ENCODE data around the gene PSME3IP1. TPM values are rescaled to one million over a fixed set of nuclear protein-coding genes. Genes with fewer than 3 reads are reported as not detected.

PSME3IP1 gene
- total RNA-seq, 3 donors from 2014 or later (not counting 1 experiment from before 2014, with no cell fraction given) = 129 to 148 (median 133) TPM

DNA sequence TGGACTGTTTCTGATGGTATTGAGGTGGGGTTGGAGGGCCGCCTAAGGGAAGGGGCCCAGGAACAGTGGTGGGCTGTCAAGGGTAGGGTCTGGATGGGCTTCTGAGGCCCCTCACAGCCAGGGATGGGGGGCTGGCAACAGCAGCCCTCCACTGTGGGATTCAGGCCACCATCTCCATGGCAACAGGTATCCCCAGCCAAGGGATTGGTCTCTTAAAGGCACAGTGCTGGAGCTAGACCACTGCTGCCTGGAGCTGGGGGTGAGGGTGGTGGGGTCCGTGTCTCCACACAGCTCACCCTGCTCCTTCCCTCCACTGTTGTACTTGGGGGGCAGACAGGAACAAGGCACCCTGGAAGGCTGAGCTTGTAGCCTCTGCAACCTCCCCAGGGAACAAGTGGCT, 41.8 kb downstream of the PSME3IP1 start:
- Mint-ChIP-seq H3K36me3 (no peaks in the 10 kb centered on the region), H3K27me3 (ENCODE audit: low read depth in 2 of 2) (no peaks in the 10 kb centered on the region), H3K4me3 (no peak overlapping the region), H3K9me3 (no peaks in the 10 kb centered on the region), H3K4me1 (peaks cover 29 to 31% of the 10 kb centered on the region in 2 donors), H3K27ac (no peak overlapping the region)
- H3K27me3 ChIP-seq (ENCODE audit: control insufficient read depth, insufficient read depth, low read length) = no peaks in the 10 kb centered on the region
- ATAC-seq (no peak), DNase-seq (no peak)
- WGBS (ENCODE audit: insufficient coverage) = 89% methylated on average over 2 of the region's 2 CpGs
- no peak overlapping the region for H3K4me3 ChIP-seq (ENCODE audit: low read length)
- no peaks in the 10 kb centered on the region for H3K36me3 ChIP-seq (ENCODE audit: control insufficient read depth, insufficient read depth, low read length)
- intact Hi-C loops (cut with micrococcal nuclease) = no loop called here
- TF ChIP-seq, protein P1, sequence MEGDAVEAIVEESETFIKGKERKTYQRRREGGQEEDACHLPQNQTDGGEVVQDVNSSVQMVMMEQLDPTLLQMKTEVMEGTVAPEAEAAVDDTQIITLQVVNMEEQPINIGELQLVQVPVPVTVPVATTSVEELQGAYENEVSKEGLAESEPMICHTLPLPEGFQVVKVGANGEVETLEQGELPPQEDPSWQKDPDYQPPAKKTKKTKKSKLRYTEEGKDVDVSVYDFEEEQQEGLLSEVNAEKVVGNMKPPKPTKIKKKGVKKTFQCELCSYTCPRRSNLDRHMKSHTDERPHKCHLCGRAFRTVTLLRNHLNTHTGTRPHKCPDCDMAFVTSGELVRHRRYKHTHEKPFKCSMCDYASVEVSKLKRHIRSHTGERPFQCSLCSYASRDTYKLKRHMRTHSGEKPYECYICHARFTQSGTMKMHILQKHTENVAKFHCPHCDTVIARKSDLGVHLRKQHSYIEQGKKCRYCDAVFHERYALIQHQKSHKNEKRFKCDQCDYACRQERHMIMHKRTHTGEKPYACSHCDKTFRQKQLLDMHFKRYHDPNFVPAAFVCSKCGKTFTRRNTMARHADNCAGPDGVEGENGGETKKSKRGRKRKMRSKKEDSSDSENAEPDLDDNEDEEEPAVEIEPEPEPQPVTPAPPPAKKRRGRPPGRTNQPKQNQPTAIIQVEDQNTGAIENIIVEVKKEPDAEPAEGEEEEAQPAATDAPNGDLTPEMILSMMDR (IDR thresholded peaks at IDR 0.05) = no peak
- no peaks in the 10 kb centered on the region for H3K9me3 ChIP-seq (ENCODE audit: control insufficient read depth, insufficient read depth, low read length)
- H3K4me1 ChIP-seq (ENCODE audit: control insufficient read depth, insufficient read depth, low read length) = peaks cover 46% of the 10 kb centered on the region
- H3K27ac ChIP-seq (ENCODE audit: low read length) = no peak overlapping the region

DNA sequence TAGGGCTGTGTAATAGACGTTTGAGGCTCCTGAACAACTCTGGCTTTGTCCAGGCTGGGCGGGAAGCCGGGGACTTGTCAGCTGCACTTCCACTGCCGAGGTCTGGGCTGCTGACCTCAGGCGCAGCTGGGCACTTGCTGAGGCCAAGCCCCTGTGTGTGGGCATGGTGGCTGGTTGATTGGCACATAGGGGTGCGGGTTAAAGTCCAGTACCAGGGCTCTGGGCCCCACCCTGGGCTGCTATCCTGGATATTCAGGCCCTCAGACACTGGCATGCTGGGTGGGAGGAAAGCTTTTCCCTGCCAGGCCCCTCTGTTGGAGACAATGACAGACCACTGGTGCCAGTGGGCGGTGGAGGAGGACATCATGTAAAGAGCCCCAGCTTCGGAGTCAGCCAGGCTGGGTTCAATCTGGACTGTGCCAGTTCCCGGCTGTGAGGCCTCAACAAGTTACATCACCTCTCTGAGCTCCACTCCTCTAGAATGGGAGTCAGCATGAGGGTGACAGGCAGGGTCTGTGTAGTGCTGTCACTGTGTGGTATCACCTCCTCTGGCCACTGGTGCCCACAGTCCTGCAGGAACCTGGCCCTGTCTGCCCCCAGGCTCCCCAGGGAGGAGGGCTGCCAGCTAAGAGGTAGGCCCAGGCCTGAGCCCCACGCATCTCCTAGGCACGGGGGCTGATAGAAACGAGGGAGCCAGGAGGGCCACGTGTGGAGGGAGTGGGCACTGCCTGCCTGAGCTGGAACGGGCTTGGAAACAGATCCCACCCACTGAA, 42.5 kb downstream of the PSME3IP1 start:
- intact Hi-C loops (cut with micrococcal nuclease) = no loop called here
- peaks cover 31 to 33% of the 10 kb centered on the region in 2 donors for H3K4me1 Mint-ChIP-seq

DNA sequence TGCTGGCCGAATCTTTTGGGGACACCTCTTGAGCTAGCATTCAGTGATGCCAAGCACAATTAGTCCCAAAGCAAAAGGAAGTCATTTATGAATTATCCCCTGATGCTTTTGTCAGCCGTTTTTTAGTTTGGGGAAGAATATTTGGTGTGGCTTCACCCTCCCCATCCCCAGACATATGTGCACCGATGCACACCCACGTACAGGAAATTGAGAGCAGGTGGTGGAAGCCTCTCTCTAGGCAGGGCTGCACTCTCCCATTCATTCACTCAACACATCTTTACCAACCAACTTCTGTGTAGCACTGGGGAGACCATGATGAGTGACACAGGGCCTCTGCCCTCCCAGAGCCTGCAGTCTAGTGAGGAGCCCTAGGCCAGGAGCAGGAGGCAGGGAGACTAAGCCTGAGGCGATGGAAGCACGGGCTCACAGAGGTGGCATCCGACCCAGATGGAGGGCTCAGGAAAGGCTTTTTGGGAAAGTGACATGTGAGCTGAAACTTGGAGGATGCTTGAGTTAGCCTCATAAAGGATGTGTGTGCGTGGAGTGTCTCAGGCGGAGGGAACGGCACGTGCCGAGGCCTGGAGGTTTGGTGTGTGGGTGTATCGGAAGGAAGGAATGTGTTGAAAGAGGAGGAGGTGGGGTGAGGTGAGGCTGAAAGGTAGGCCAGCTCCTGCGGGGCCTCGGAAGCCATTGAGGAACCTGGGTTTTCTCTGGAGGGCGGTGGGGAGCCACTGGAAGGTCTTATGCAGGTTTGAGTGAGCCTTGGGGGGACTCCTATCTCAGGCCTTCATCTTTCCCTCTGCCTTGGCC, 43.8 kb downstream of the PSME3IP1 start:
- Mint-ChIP-seq H3K27ac (peak overlapping the region in 1 of 2 donors; percentile 63), H3K4me1 (peaks cover 29 to 30% of the 10 kb centered on the region in 2 donors), H3K36me3 (no peaks in the 10 kb centered on the region), H3K27me3 (ENCODE audit: low read depth in 2 of 2) (no peaks in the 10 kb centered on the region), H3K4me3 (no peak overlapping the region), H3K9me3 (no peaks in the 10 kb centered on the region)
- Histone ChIP-seq H3K36me3 (ENCODE audit: control insufficient read depth, insufficient read depth, low read length) (no peaks in the 10 kb centered on the region), H3K4me3 (ENCODE audit: low read length) (no peak overlapping the region), H3K27ac (ENCODE audit: low read length) (no peak overlapping the region), H3K27me3 (ENCODE audit: control insufficient read depth, insufficient read depth, low read length) (no peaks in the 10 kb centered on the region), H3K9me3 (ENCODE audit: control insufficient read depth, insufficient read depth, low read length) (no peaks in the 10 kb centered on the region), H3K4me1 (ENCODE audit: control insufficient read depth, insufficient read depth, low read length) (peaks cover 56% of the 10 kb centered on the region)
- TF ChIP-seq, protein P1 (IDR thresholded peaks at IDR 0.05) = no peak
- DNase-seq (peak in 1 of 2 donors; percentile 58), ATAC-seq (peak in 1 of 3 donors; percentile 40)
- WGBS (ENCODE audit: insufficient coverage) = 62% methylated on average over 15 of the region's 16 CpGs
- intact Hi-C loops (cut with micrococcal nuclease) = no loop called here

More for the DNA sequence above, 42.5 kb downstream of the PSME3IP1 start:
- Mint-ChIP-seq H3K36me3 (no peaks in the 10 kb centered on the region), H3K4me3 (no peak overlapping the region), H3K27ac (no peak overlapping the region), H3K9me3 (no peaks in the 10 kb centered on the region), H3K27me3 (ENCODE audit: low read depth in 2 of 2) (no peaks in the 10 kb centered on the region)
- WGBS (ENCODE audit: insufficient coverage) = 95% methylated on average over 14 of the region's 14 CpGs
- Histone ChIP-seq H3K4me1 (ENCODE audit: control insufficient read depth, insufficient read depth, low read length) (peaks cover 49% of the 10 kb centered on the region), H3K4me3 (ENCODE audit: low read length) (no peak overlapping the region), H3K9me3 (ENCODE audit: control insufficient read depth, insufficient read depth, low read length) (no peaks in the 10 kb centered on the region), H3K27ac (ENCODE audit: low read length) (no peak overlapping the region), H3K36me3 (ENCODE audit: control insufficient read depth, insufficient read depth, low read length) (no peaks in the 10 kb centered on the region), H3K27me3 (ENCODE audit: control insufficient read depth, insufficient read depth, low read length) (no peaks in the 10 kb centered on the region)
- TF ChIP-seq, protein P1 (IDR thresholded peaks at IDR 0.05) = no peak
- ATAC-seq = no peak
- DNase-seq = no peak

Measured in natural killer cell (primary cell).